PFSK-1 (cell line): ENCODE results near the gene LARP4B.

ENCODE experiments used
- FOXP2 ChIP-seq: optimal IDR thresholded peaks from 2 replicates; pipeline ENCODE3; 2011; ENCODE audit warnings: borderline replicate concordance, control low read depth, inconsistent platforms; ENCODE audit not compliant: insufficient read depth; ENCODE audit errors: extremely low read length, extremely low read depth
- POLR2AphosphoS5 ChIP-seq: IDR thresholded peaks from 2 replicates; pipeline ENCODE4 v1.6.1; 2012; ENCODE audit warnings: low read depth, mild to moderate bottlenecking, control low read depth, low read length, moderate library complexity
- SIN3A ChIP-seq: IDR thresholded peaks from 2 replicates; pipeline ENCODE4 v1.6.1; 2012; ENCODE audit warnings: mild to moderate bottlenecking, low read length, moderate library complexity, borderline replicate concordance; ENCODE audit not compliant: insufficient read depth
- TAF1 ChIP-seq: IDR thresholded peaks from 2 replicates; pipeline ENCODE4 v1.6.1; 2012; ENCODE audit warnings: low read length, control low read depth, borderline replicate concordance; ENCODE audit not compliant: insufficient read depth
- TF ChIP-seq, protein P1 (sequence below), 2 experiments: IDR thresholded peaks; 2 replicates each; pipeline versions ENCODE4 v1.6.1 to v1.8.0; 2011 to 2012; ENCODE audit warnings: low read depth in 2 of 2, low read length in 2 of 2, control low read depth in 1 of 2, inconsistent platforms in 1 of 2, mild to moderate bottlenecking in 1 of 2, moderate library complexity in 1 of 2; ENCODE audit not compliant: insufficient read depth in 1 of 2

The LARP4B gene

GRCh38 chr10:971150-971542, 39.6 kb upstream of the LARP4B start:
- TF ChIP-seq FOXP2 (no peak), TAF1 (no peak), SIN3A (no peak), POLR2AphosphoS5 (no peak)
- TF ChIP-seq, protein P1, sequence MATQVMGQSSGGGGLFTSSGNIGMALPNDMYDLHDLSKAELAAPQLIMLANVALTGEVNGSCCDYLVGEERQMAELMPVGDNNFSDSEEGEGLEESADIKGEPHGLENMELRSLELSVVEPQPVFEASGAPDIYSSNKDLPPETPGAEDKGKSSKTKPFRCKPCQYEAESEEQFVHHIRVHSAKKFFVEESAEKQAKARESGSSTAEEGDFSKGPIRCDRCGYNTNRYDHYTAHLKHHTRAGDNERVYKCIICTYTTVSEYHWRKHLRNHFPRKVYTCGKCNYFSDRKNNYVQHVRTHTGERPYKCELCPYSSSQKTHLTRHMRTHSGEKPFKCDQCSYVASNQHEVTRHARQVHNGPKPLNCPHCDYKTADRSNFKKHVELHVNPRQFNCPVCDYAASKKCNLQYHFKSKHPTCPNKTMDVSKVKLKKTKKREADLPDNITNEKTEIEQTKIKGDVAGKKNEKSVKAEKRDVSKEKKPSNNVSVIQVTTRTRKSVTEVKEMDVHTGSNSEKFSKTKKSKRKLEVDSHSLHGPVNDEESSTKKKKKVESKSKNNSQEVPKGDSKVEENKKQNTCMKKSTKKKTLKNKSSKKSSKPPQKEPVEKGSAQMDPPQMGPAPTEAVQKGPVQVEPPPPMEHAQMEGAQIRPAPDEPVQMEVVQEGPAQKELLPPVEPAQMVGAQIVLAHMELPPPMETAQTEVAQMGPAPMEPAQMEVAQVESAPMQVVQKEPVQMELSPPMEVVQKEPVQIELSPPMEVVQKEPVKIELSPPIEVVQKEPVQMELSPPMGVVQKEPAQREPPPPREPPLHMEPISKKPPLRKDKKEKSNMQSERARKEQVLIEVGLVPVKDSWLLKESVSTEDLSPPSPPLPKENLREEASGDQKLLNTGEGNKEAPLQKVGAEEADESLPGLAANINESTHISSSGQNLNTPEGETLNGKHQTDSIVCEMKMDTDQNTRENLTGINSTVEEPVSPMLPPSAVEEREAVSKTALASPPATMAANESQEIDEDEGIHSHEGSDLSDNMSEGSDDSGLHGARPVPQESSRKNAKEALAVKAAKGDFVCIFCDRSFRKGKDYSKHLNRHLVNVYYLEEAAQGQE (IDR thresholded peaks at IDR 0.05; ENCODE audit: insufficient read depth in 1 of 2, low read depth in 2 of 2, low read length in 2 of 2), result no peak

- TF ChIP-seq FOXP2, result no peak
- TF ChIP-seq TAF1, result no peak
- no peak for TF ChIP-seq SIN3A
- TF ChIP-seq POLR2AphosphoS5, result no peak
- TF ChIP-seq, protein P1 (IDR thresholded peaks at IDR 0.05; ENCODE audit: insufficient read depth in 1 of 2, low read depth in 2 of 2, low read length in 2 of 2), result no peak
Measured at GRCh38 chr10:970311-971149, 39.0 kb upstream of the LARP4B start.

GRCh38 chr10:969473-970150, 38.1 kb upstream of the LARP4B start:
- TF ChIP-seq, protein P1 (IDR thresholded peaks at IDR 0.05; ENCODE audit: insufficient read depth in 1 of 2, low read depth in 2 of 2, low read length in 2 of 2), result no peak
- TF ChIP-seq SIN3A, result no peak

DNA sequence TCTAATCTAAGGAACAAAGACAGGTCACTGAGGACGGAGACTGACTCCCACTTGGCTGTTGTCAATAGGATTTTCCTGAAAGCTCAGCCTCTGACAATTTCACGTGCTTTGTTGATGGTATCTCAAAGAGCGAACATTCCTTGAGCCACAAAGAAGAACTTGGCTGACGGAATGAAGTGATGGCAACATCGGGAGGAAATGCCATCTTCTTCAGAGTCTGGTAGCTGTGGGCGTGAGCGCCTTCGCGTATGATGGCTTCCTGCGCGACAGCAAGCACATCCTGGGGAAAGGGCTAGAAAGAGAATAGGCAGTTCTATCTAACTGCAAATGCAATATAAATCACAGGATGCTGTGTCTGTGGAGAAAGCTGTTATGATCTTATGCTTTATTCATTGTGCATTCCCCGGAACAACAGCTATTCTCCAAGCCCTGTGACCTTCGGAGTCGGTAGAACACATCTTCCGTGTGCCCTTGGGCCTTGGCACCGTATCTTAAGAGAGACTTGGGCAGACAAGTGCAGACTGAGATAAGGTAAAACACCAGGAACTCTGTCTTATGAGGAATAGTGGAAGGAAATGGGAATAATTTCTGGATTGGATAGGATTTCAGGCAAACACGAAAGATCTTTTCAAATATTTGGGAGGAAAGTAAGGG, 37.2 kb upstream of the LARP4B start:
- TF ChIP-seq FOXP2 (no peak), POLR2AphosphoS5 (no peak), TAF1 (no peak), SIN3A (no peak)
- TF ChIP-seq, protein P1 (IDR thresholded peaks at IDR 0.05; ENCODE audit: insufficient read depth in 1 of 2, low read depth in 2 of 2, low read length in 2 of 2), result no peak
